Suprapubic skin (tissue), 4 donors: Measurements from ENCODE around the gene MARK3. TPM values are rescaled to one million over a fixed set of nuclear protein-coding genes. Genes with fewer than 3 reads are reported as not detected.

Experiments
- DNase-seq, 2 donors: peaks; one replicate each; pipeline ENCODE4 v3.0.0-alpha.2; 2019; ENCODE audit warnings: low spot score in 2 of 2
- H3K27ac ChIP-seq: fragments of 200-600 bp; sonication (generic); one replicate; pipeline ENCODE4 v1.5.1; 2019
- H3K27me3 ChIP-seq: fragments of 200-600 bp; sonication (generic); one replicate; pipeline ENCODE4 v1.5.1; 2019
- H3K36me3 ChIP-seq: fragments of 200-600 bp; sonication (generic); one replicate; pipeline ENCODE4 v1.5.1; 2019
- H3K4me1 ChIP-seq: fragments of 200-600 bp; sonication (generic); one replicate; pipeline ENCODE4 v1.5.1; 2019
- H3K4me3 ChIP-seq: fragments of 200-600 bp; sonication (generic); one replicate; pipeline ENCODE4 v1.5.1; 2019; ENCODE audit warnings: mild to moderate bottlenecking
- H3K9me3 ChIP-seq: fragments of 200-600 bp; sonication (generic); one replicate; pipeline ENCODE4 v1.5.1; 2019
- EP300 ChIP-seq: sonication (generic); formaldehyde crosslinking; IDR thresholded peaks from one replicate; pipeline ENCODE4 v1.6.1; 2017; ENCODE audit warnings: antibody characterized with exemption
- POLR2A ChIP-seq, 2 donors: fragments of 450-650 bp; IDR thresholded peaks; one replicate each; pipeline ENCODE4 v1.6.1; 2017; ENCODE audit warnings: antibody characterized with exemption in 2 of 2, mild to moderate bottlenecking in 2 of 2, moderate library complexity in 2 of 2
- POLR2AphosphoS5 ChIP-seq, 3 donors: sonication (generic); formaldehyde crosslinking; IDR thresholded peaks; one replicate each; pipeline ENCODE4 v1.6.1; 2017; ENCODE audit warnings: antibody characterized with exemption in 3 of 3
- WGBS: methylation state at CpG from one replicate; pipeline ENCODE4 v1.1.5; 2018; 5-methylcytosine and 5-hydroxymethylcytosine counted together
- total RNA-seq, 4 donors: library from RNA; depleted of rRNA; stranded (reverse); fragments of >200 nt; gene quantifications; one replicate each; pipeline ENCODE4 v1.1.0, GENCODE V29; 2016
- TF ChIP-seq, protein P1 (sequence below), 2 donors: fragments of 200-600 bp in 1 of 2; fragments of 450-650 bp in 1 of 2; sonication (generic) in 1 of 2; IDR thresholded peaks; one replicate each; pipeline ENCODE4 v1.5.1; 2016 to 2019; ENCODE audit warnings: antibody characterized with exemption in 2 of 2, mild to moderate bottlenecking in 1 of 2, moderate library complexity in 1 of 2

The MARK3 gene
- total RNA-seq, 4 donors from 2014 or later = 44.6 to 95.2 (median 57.2) TPM

DNA sequence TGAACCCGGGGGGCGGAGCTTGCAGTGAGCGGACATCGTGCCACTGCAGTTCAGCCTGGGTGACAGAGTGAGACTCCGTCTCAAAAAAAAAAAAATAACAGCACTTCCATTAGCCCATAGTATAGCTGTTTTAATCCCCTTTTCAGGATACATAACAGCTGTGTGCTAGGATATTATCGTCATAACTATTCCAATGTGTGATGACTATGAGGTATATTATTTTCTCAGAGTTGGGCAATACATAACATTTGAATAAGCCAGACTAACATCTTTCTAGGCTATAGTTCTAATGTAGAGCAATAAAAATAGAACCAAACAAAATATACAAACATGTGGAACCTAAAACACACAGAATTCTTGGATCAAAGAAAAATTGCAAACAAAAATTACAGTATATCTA is 57.1 kb downstream of the MARK3 start:
- TF ChIP-seq, protein P1, sequence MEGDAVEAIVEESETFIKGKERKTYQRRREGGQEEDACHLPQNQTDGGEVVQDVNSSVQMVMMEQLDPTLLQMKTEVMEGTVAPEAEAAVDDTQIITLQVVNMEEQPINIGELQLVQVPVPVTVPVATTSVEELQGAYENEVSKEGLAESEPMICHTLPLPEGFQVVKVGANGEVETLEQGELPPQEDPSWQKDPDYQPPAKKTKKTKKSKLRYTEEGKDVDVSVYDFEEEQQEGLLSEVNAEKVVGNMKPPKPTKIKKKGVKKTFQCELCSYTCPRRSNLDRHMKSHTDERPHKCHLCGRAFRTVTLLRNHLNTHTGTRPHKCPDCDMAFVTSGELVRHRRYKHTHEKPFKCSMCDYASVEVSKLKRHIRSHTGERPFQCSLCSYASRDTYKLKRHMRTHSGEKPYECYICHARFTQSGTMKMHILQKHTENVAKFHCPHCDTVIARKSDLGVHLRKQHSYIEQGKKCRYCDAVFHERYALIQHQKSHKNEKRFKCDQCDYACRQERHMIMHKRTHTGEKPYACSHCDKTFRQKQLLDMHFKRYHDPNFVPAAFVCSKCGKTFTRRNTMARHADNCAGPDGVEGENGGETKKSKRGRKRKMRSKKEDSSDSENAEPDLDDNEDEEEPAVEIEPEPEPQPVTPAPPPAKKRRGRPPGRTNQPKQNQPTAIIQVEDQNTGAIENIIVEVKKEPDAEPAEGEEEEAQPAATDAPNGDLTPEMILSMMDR (IDR thresholded peaks at IDR 0.05) = no peak
- TF ChIP-seq EP300 (no peak), POLR2AphosphoS5 (IDR thresholded peaks at IDR 0.05) (no peak), POLR2A (IDR thresholded peaks at IDR 0.05) (no peak)
- DNase-seq = no peak
- Histone ChIP-seq H3K4me3 (no peak overlapping the region), H3K27me3 (no peaks in the 10 kb centered on the region), H3K4me1 (no peaks in the 10 kb centered on the region), H3K27ac (no peak overlapping the region), H3K9me3 (no peaks in the 10 kb centered on the region), H3K36me3 (peaks cover 24% of the 10 kb centered on the region)
- WGBS = 94% methylated on average over 6 of the region's 6 CpGs

DNA sequence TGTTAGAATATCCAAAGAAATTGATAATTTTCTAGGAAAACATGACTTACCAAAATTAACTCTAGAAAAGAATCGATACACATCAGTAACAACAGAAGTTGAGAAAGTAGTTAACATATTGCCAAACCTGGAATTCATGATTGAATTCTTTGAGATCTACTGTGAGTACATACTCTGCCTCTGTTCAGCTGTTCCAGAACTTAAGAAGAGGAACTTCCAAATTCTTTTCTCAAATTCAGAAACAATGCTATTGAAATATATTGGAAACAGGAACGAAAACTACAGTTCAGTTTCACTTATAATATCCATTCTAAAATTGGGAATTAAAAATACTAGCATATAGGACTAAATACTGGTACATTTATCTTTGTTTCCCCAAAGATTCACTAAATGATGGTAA is 57.9 kb downstream of the MARK3 start:
- H3K36me3 ChIP-seq = peaks cover 19% of the 10 kb centered on the region
- H3K4me3 ChIP-seq = no peak overlapping the region
- no peaks in the 10 kb centered on the region for H3K27me3 ChIP-seq
- no peak overlapping the region for H3K27ac ChIP-seq
- DNase-seq = no peak
- H3K9me3 ChIP-seq = no peaks in the 10 kb centered on the region
- 88% methylated on average over 2 of the region's 2 CpGs for WGBS
- no peaks in the 10 kb centered on the region for H3K4me1 ChIP-seq
- TF ChIP-seq POLR2AphosphoS5 (IDR thresholded peaks at IDR 0.05) = no peak
- no peak for TF ChIP-seq EP300
- TF ChIP-seq, protein P1 (IDR thresholded peaks at IDR 0.05) = no peak
- TF ChIP-seq POLR2A (IDR thresholded peaks at IDR 0.05) = no peak

DNA sequence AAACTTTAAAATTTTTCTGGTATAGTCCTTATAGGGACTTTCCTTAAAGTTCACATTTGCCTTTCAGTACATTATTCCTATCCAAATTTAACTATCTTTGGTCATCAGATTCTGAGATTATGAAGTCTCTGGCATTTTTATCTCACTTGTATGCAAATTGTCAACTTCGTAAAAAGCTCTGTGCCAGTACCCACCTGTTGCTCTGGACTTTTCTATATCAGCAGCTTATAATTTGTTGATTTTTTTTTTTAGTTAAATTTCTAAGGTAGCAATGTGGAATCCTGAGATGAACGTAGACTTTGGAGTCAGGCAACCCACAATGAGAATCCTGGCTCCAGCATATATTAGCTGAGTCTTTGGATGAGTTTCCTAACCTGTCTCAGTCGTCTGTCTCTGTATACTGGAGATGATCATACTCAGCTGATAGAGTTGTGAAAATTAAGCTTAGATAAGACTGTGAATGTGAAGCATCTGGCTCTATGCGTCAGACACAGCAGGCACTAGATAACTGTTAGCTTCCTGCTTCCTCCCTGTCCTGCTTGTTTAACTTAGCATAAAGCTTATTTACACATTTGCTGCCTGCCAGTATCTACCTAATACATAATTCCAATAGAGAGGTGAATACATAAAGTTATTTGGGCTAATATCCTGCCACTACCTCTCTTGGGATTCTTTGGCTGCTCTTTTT is 59.8 kb downstream of the MARK3 start:
- WGBS = 68% methylated on average over 4 of the region's 4 CpGs
- Histone ChIP-seq H3K36me3 (peaks cover 8% of the 10 kb centered on the region), H3K27me3 (no peaks in the 10 kb centered on the region), H3K4me1 (no peaks in the 10 kb centered on the region), H3K27ac (no peak overlapping the region), H3K9me3 (no peaks in the 10 kb centered on the region), H3K4me3 (no peak overlapping the region)
- no peak for DNase-seq
- TF ChIP-seq POLR2AphosphoS5 (IDR thresholded peaks at IDR 0.05) (no peak), POLR2A (IDR thresholded peaks at IDR 0.05) (no peak), EP300 (no peak)
- TF ChIP-seq, protein P1 (IDR thresholded peaks at IDR 0.05) = no peak

DNA sequence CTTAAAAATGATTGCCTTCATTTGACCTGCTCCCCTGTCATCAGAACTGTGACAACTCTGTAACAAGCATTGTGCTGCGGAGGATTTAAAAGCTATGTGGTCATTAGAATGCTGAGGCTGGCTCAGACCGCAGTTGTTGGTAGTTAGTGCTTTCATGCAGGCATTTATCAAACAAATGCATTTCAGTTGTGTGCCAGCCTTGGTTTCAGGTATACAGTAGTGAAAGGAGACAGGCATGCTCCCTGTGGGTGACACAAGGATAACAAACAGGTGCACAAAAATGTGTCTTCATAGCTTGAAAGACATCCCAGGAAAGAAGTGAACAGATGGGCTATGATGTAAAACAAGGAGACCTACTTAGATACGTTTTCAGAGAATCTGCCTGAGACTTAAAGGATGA is 60.6 kb downstream of the MARK3 start:
- no peaks in the 10 kb centered on the region for H3K9me3 ChIP-seq

DNA sequence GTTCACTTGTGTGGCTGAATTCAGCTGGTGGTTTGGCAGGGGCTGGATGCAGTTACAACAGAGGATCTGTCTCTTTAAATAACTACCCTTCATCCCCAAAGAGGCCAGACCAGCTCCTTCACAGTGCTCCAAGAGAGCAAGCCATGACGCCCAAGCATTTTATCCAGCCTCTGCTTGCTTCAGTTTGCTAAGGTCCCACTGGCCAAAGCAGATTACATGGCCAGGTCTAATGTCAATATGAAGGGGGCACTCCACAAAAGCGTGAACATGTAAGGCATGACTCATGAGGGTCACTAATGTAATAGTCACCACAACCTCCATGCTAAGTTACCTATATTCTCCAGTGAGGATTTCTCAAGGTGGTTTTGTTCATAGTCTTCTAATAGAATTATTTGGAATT is 62.9 kb downstream of the MARK3 start:
- peaks cover 3% of the 10 kb centered on the region for H3K36me3 ChIP-seq
- no peak overlapping the region for H3K27ac ChIP-seq
- WGBS = 56% methylated on average over 2 of the region's 2 CpGs
- no peaks in the 10 kb centered on the region for H3K9me3 ChIP-seq
- peaks cover 3% of the 10 kb centered on the region for H3K4me1 ChIP-seq
- no peak for DNase-seq
- H3K4me3 ChIP-seq = no peak overlapping the region
- TF ChIP-seq POLR2A (IDR thresholded peaks at IDR 0.05) (no peak), POLR2AphosphoS5 (IDR thresholded peaks at IDR 0.05) (no peak), EP300 (no peak)
- TF ChIP-seq, protein P1 (IDR thresholded peaks at IDR 0.05) = no peak
- no peaks in the 10 kb centered on the region for H3K27me3 ChIP-seq

More for the DNA sequence above, 60.6 kb downstream of the MARK3 start:
- no peak overlapping the region for H3K4me3 ChIP-seq
- H3K27me3 ChIP-seq = no peaks in the 10 kb centered on the region
- peaks cover 7% of the 10 kb centered on the region for H3K36me3 ChIP-seq
- 80% methylated on average over 3 of the region's 3 CpGs for WGBS
- H3K4me1 ChIP-seq = peaks cover 3% of the 10 kb centered on the region
- no peak overlapping the region for H3K27ac ChIP-seq
- no peak for DNase-seq
- TF ChIP-seq, protein P1 (IDR thresholded peaks at IDR 0.05) = no peak
- no peak for TF ChIP-seq POLR2A (IDR thresholded peaks at IDR 0.05)
